ENCODE data around the gene VIL1. TPM values are rescaled to one million over a fixed set of nuclear protein-coding genes. Genes with fewer than 3 reads are reported as not detected.

Gene VIL1
- total and polyA plus RNA-seq, 4 experiments from 2014 or later, result not detected

DNA sequence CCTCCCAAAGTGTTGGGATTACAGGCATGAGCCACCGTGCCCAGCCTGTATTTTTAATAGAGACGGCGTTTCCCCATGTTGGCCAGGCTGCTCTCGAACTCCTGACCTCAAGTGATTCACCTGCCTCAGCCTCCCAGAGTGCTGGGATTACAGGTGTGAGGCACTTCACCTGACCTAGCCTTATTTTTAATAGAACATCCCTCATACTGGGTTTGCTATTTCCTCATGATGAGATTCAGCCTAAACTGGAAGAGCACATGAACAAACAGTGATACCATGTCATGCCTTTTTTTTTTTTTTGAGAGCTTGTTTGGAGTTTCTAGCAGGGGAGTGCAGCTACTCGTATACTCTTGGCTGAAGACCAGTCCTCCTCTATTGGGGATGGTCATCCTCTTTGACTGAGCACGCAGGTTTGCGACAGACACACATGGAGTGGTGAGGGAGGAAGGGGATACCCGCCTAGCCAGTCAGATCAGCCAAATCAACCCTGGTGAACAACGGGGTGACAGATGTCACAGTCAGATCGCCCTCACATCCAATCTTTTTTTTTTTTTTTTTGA, 81.7 kb downstream of the VIL1 start:
- intact Hi-C loops (cut with micrococcal nuclease), result no loop called here
- Mint-ChIP-seq H3K36me3 (peaks cover 24 to 46% of the 10 kb centered on the region in 2 donors), H3K27ac (peak overlapping the region in 3 of 7 donors; percentile 15 to 88 (median 18)), H3K27me3 (no peaks in the 10 kb centered on the region), H3K9me3 (no peaks in the 10 kb centered on the region), H3K4me3 (no peak overlapping the region), H3K4me1 (peaks cover 0 to 2% (median 0%) of the 10 kb centered on the region in 4 donors)
- CTCF ChIA-PET (ENCODE audit: partially characterized antibody), result no interaction called here
- H3K36me3 ChIP-seq (ENCODE audit: insufficient read depth, low read length), result peaks cover 6% of the 10 kb centered on the region
- H3K9me3 ChIP-seq (ENCODE audit: control insufficient read depth in 1 of 2, low read length in 2 of 2), result no peaks in the 10 kb centered on the region
- POLR2A ChIA-PET (ENCODE audit: partially characterized antibody), result no interaction called here
- DNase-seq, result no peak
- H3K4me3 ChIP-seq (ENCODE audit: low read length in 2 of 2), result no peak overlapping the region
- H3K4me1 ChIP-seq (ENCODE audit: insufficient read depth, low read length), result no peaks in the 10 kb centered on the region
- no peaks in the 10 kb centered on the region for H3K27me3 ChIP-seq (ENCODE audit: insufficient read depth, low read length)
- H3K27ac ChIP-seq (ENCODE audit: low read depth, low read length), result no peak overlapping the region

- H3K27ac Mint-ChIP-seq, result peak overlapping the region in 3 of 7 donors; percentile 42 to 83 (median 61)
- ChIA-PET CTCF (ENCODE audit: partially characterized antibody) (no interaction called here), POLR2A (ENCODE audit: partially characterized antibody) (no interaction called here)
- H3K9me3 Mint-ChIP-seq, result no peaks in the 10 kb centered on the region
- Histone ChIP-seq H3K9me3 (ENCODE audit: control insufficient read depth in 1 of 2, low read length in 2 of 2) (no peaks in the 10 kb centered on the region), H3K27ac (ENCODE audit: low read depth, low read length) (no peak overlapping the region), H3K4me3 (ENCODE audit: low read length in 2 of 2) (no peak overlapping the region), H3K4me1 (ENCODE audit: insufficient read depth, low read length) (no peaks in the 10 kb centered on the region), H3K36me3 (ENCODE audit: insufficient read depth, low read length) (peaks cover 8% of the 10 kb centered on the region), H3K27me3 (ENCODE audit: insufficient read depth, low read length) (no peaks in the 10 kb centered on the region)
- DNase-seq, result no peak
- no peaks in the 10 kb centered on the region for H3K27me3 Mint-ChIP-seq
- intact Hi-C loops (cut with micrococcal nuclease), result no loop called here
- peaks cover 30 to 49% of the 10 kb centered on the region in 2 donors for H3K36me3 Mint-ChIP-seq
- H3K4me3 Mint-ChIP-seq, result no peak overlapping the region
- peaks cover 0 to 2% (median under 1%) of the 10 kb centered on the region in 4 donors for H3K4me1 Mint-ChIP-seq
These were observed 82.7 kb downstream of the VIL1 start for GRCh38 chr2:218501665-218502064.

Small RNAs within 50 kb of the gene (microRNA-seq; reads per million reads assigned to microRNA genes)
- 69,957 reads per million, percentile 99 among the genes with 10 or more reads in this experiment for gene MIR26B (ENCODE audit: borderline microRNAs expressed, borderline number of aligned reads, borderline replicate concordance)

Other genes with a start within 250 kb of the VIL1 start
- gene ARPC2, start 201.9 kb upstream of the VIL1 start, total RNA-seq, result 100 to 1,000 TPM; 412 to 414 TPM
- 1,000 to 10,000 TPM in 1 of 2 donors, 100 to 1,000 TPM in 1; 843 to 1,042 TPM for gene ARPC2, start 201.9 kb upstream of the VIL1 start, polyA plus RNA-seq
- gene GPBAR1, start 158.1 kb upstream of the VIL1 start, total RNA-seq, result 1 to 10 TPM; 1.0 to 1.2 TPM
- gene GPBAR1, start 158.1 kb upstream of the VIL1 start, polyA plus RNA-seq, result under 1 TPM; 0.17 to 0.32 TPM
- 10 to 100 TPM; 66.2 to 66.3 TPM for gene AAMP, start 149.0 kb upstream of the VIL1 start, total RNA-seq
- 100 to 1,000 TPM in 1 of 2 donors, 10 to 100 TPM in 1; 78.9 to 101 TPM for gene AAMP, start 149.0 kb upstream of the VIL1 start, polyA plus RNA-seq
- 10 to 100 TPM; 31.1 to 33.6 TPM for gene PNKD, start 148.6 kb upstream of the VIL1 start, total RNA-seq
- 100 to 1,000 TPM in 1 of 2 donors, 10 to 100 TPM in 1; 84.3 to 101 TPM for gene PNKD, start 148.6 kb upstream of the VIL1 start, polyA plus RNA-seq
- gene TMBIM1, start 126.6 kb upstream of the VIL1 start, total RNA-seq, result 100 to 1,000 TPM; 140 to 144 TPM
- 100 to 1,000 TPM; 176 to 220 TPM for gene TMBIM1, start 126.6 kb upstream of the VIL1 start, polyA plus RNA-seq
- not detected for gene CATIP, start 62.3 kb upstream of the VIL1 start, total RNA-seq
- not detected for gene CATIP, start 62.3 kb upstream of the VIL1 start, polyA plus RNA-seq
- gene SLC11A1, start 36.9 kb upstream of the VIL1 start, total RNA-seq, result 1 to 10 TPM; 1.3 to 1.9 TPM
- under 1 TPM; 0.37 to 0.92 TPM for gene SLC11A1, start 36.9 kb upstream of the VIL1 start, polyA plus RNA-seq
- 100 to 1,000 TPM; 182 to 183 TPM for gene CTDSP1, start 19.3 kb upstream of the VIL1 start, total RNA-seq
- 10 to 100 TPM; 26.4 to 37.7 TPM for gene CTDSP1, start 19.3 kb upstream of the VIL1 start, polyA plus RNA-seq
- gene USP37, start 149.2 kb downstream of the VIL1 start, total RNA-seq, result 10 to 100 TPM; 28.2 to 29.1 TPM
- gene USP37, start 149.2 kb downstream of the VIL1 start, polyA plus RNA-seq, result 10 to 100 TPM in 1 of 2 donors, 1 to 10 TPM in 1; 8.5 to 11.0 TPM
- gene CNOT9, start 149.7 kb downstream of the VIL1 start, total RNA-seq, result 10 to 100 TPM; 53.9 to 58.0 TPM
- gene CNOT9, start 149.7 kb downstream of the VIL1 start, polyA plus RNA-seq, result 10 to 100 TPM; 19.4 to 22.9 TPM
- gene PLCD4, start 188.8 kb downstream of the VIL1 start, total RNA-seq, result under 1 TPM; 0.26 to 0.30 TPM
- gene PLCD4, start 188.8 kb downstream of the VIL1 start, polyA plus RNA-seq, result under 1 TPM in 1 of 2 donors, not detected in 1; 0.49 TPM
- 10 to 100 TPM; 44.4 to 54.5 TPM for gene ZNF142, start 240.5 kb downstream of the VIL1 start, total RNA-seq
- gene ZNF142, start 240.5 kb downstream of the VIL1 start, polyA plus RNA-seq, result 10 to 100 TPM in 1 of 2 donors, 1 to 10 TPM in 1; 1.9 to 17.3 TPM
- 10 to 100 TPM; 53.0 to 57.2 TPM for gene BCS1L, start 240.6 kb downstream of the VIL1 start, total RNA-seq
- gene BCS1L, start 240.6 kb downstream of the VIL1 start, polyA plus RNA-seq, result 10 to 100 TPM; 13.9 to 18.2 TPM